Mammary epithelial cell (primary cell): ENCODE measurements around the gene FAM120A.

ENCODE experiments used
- EZH2 ChIP-seq: IDR thresholded peaks from 2 replicates; pipeline ENCODE4 v1.6.1; 2012; ENCODE audit warnings: low read length, inconsistent platforms, borderline replicate concordance
- TF ChIP-seq, protein P1 (sequence below), 2 donors: IDR thresholded peaks in 1 of 2; conservative IDR thresholded peaks in 1 of 2; 2 replicates each; pipeline ENCODE4 v1.5.1; 2011 to 2012; ENCODE audit warnings: inconsistent platforms in 2 of 2, low read length in 2 of 2, mild to moderate bottlenecking in 2 of 2, control low read depth in 1 of 2, low read depth in 1 of 2; ENCODE audit not compliant: insufficient read depth in 1 of 2; ENCODE audit errors: extremely low read depth in 1 of 2

DNA sequence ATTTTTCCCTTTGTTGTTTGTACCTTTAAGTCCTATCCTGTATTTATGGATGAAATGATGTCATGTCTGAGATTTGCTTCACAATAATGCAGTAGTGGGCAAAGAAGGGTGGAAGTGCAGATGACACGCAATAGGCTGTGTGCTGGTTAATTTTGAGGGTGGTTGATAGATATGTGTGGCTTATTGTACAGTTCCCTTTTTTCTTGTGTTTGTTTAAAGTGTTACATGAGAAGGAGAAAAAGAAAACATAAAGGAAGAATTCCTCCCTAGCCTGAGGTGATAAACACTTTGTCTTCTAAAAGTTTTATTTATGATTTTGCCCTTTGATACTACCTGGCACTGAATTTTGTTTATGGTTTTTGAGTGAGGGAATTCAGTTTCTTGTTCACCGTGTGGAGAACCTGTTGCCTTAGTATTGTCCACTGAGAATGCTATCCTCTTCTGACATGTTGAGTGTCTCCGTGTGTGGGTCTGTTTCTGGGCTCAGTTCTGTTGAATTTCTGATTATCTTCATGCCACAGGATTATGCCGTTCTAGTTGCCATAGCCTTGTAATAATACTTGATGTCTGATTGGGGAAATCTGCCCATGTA is 54.2 kb downstream of the FAM120A start:
- TF ChIP-seq, protein P1, sequence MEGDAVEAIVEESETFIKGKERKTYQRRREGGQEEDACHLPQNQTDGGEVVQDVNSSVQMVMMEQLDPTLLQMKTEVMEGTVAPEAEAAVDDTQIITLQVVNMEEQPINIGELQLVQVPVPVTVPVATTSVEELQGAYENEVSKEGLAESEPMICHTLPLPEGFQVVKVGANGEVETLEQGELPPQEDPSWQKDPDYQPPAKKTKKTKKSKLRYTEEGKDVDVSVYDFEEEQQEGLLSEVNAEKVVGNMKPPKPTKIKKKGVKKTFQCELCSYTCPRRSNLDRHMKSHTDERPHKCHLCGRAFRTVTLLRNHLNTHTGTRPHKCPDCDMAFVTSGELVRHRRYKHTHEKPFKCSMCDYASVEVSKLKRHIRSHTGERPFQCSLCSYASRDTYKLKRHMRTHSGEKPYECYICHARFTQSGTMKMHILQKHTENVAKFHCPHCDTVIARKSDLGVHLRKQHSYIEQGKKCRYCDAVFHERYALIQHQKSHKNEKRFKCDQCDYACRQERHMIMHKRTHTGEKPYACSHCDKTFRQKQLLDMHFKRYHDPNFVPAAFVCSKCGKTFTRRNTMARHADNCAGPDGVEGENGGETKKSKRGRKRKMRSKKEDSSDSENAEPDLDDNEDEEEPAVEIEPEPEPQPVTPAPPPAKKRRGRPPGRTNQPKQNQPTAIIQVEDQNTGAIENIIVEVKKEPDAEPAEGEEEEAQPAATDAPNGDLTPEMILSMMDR (conservative IDR thresholded peaks at IDR 0.05 in 1 of 2, IDR thresholded peaks at IDR 0.05 in 1 of 2; ENCODE audit: extremely low read depth in 1 of 2, insufficient read depth in 1 of 2, low read depth in 1 of 2, low read length in 2 of 2): no peak
- no peak for TF ChIP-seq EZH2
